22Rv1 (cell line): ENCODE measurements around the gene GTPBP8.

Source experiments
- H3K27ac ChIP-seq: fragments of 450-650 bp; 2 replicates; pipeline ENCODE4 v1.5.1; 2017
- ZFX ChIP-seq: fragments of 450-650 bp; IDR thresholded peaks from 2 replicates; pipeline ENCODE4 v1.6.1; 2017; ENCODE audit warnings: antibody characterized with exemption, borderline replicate concordance
- TF ChIP-seq, protein P1 (sequence below): fragments of 450-650 bp; IDR thresholded peaks from 2 replicates; pipeline ENCODE4 v1.5.1; 2017; ENCODE audit warnings: mild to moderate bottlenecking

Gene GTPBP8

DNA sequence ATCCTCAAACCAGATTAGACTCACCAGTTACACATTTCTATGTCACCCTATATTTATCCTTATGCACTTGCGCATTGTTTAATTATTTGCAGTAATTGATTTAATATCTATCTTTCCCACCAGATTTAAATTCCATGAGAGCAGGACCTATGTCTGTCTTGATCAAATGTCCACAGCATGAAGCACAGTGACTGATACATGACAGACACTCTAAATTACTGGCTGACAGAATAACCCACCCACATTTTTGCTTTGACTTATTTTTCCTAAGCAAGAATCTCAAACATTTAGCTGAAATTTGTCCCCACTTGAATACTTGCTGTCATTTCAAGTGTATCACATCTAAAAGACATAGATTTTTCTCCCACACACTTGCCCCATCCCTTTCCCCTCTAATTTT is 23.4 kb upstream of the GTPBP8 start:
- H3K27ac ChIP-seq: no peak overlapping the region
- TF ChIP-seq, protein P1, sequence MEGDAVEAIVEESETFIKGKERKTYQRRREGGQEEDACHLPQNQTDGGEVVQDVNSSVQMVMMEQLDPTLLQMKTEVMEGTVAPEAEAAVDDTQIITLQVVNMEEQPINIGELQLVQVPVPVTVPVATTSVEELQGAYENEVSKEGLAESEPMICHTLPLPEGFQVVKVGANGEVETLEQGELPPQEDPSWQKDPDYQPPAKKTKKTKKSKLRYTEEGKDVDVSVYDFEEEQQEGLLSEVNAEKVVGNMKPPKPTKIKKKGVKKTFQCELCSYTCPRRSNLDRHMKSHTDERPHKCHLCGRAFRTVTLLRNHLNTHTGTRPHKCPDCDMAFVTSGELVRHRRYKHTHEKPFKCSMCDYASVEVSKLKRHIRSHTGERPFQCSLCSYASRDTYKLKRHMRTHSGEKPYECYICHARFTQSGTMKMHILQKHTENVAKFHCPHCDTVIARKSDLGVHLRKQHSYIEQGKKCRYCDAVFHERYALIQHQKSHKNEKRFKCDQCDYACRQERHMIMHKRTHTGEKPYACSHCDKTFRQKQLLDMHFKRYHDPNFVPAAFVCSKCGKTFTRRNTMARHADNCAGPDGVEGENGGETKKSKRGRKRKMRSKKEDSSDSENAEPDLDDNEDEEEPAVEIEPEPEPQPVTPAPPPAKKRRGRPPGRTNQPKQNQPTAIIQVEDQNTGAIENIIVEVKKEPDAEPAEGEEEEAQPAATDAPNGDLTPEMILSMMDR: no peak
- TF ChIP-seq ZFX: no peak

DNA sequence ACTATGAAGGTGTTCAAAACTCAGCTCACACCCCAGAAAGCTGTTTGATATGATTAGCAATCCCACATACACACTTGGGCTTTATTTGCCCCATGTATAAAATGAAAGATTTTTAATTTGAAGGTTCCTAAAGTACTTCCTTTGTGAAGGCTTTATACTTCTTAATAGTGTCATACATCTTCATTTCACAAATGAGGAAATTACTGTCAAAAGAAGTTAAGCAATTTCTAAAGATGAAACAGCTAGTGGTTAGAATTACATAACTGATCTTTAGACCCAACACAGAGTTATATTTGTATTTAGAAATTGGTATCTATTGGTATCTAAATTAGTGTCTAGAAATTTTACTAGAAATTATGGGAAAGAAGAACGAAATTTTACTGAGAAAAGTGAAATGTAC is 23.0 kb upstream of the GTPBP8 start:
- TF ChIP-seq, protein P1: no peak
- TF ChIP-seq ZFX: no peak
- H3K27ac ChIP-seq: no peak overlapping the region

DNA sequence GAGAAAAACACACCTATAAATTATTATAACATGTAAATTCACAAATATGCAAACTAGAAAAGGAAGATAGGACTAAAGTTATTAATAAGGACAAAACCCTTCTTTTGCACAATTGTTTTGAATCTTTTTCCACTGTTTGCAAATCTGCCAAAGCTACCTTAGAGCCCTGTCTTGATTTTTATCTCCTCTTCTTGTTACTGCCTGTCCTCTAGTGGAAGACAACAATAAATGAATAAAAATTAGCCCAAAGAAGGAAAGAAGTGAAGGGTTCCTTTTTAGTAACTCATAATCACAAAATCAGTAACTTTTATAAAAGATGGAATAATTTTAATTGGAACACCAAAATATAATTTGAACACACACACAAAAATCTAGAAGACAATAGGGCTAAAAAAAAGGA is 18.6 kb upstream of the GTPBP8 start:
- H3K27ac ChIP-seq: no peak overlapping the region
- TF ChIP-seq, protein P1: no peak
- TF ChIP-seq ZFX: no peak

DNA sequence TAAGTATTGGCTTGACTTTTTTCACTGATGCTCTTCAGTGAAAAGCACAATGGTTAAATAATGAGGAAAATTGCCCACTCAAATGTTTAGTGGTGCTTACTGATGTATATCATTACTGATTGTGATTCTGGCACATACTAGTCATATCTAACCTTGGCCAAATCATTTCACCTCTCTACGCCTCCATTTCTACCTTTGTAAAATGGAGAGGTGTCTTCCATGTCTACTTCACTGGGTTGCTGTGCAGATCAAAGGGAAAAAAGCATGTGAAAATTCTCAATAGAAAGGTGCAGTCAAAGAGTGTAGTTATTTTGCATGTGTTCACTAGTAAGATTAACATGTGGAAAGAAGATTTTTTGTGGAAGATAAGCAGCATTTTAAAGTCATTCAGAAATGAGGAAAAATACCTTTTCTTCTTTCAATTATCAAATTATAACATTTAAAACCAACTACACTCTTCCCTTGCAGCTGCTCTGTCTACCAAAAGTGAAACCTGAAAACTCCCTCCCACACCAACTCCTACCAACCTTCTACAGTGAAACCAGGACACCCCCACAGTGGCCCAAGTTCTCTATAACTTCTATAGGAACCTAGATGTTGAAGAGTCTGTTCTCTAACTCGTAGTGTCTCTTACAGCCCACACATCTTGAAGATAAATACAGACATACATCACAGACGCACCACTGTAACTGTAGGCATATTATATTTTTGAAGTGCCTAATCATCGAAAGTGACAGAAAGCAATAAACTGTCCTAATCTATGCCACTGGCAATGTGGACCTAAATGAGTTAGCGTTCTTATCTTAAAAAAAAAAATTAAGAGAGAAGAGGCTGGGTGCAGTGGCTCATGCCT is 17.2 kb upstream of the GTPBP8 start:
- TF ChIP-seq ZFX: no peak
- TF ChIP-seq, protein P1: no peak
- H3K27ac ChIP-seq: no peak overlapping the region

DNA sequence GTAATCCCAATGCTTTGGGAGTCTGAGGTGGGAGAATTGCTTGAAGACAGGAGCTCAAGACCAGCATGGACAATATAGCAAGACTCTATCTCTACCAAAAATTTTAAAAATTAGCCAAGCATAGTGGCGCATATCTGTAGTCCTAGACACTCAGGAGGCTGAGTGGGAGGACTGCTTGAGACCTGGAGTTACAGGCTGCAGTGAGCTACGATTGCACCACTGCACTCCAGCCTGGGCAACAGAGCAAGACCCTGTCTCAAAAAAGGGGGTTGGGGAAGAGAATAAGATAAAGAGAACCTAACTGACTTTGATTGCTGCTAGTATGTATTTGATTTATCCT is 16.6 kb upstream of the GTPBP8 start:
- H3K27ac ChIP-seq: no peak overlapping the region
- TF ChIP-seq, protein P1: no peak
- TF ChIP-seq ZFX: no peak

DNA sequence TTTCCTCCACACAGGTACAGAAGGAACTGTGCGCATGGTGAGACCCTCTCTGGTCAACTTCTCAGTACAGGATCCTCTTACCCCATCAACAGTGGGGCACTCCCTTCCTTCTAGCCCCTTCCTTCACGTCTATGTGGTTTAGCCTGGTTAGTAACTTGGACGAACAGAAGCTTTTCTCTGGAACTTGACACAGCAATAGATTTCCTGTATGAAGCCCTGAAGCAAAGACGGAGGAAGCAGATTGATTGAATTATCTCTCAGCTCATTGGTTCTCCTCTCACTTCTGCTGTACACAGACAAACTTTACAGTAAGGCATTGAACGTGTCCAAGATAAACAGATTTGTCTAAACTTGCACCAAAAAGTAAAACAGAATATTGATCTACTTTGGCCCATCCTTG is 15.9 kb upstream of the GTPBP8 start, which contains the start of gene CD200R1:
TSS of gene CD200R1 (minus strand) at position 210 of the 400 bp plus-strand sequence. CDS start 246 bp downstream, outside the sequence.
- H3K27ac ChIP-seq: no peak within 1 kb of the TSS
- TF ChIP-seq ZFX: no peak
- TF ChIP-seq, protein P1: no peak

DNA sequence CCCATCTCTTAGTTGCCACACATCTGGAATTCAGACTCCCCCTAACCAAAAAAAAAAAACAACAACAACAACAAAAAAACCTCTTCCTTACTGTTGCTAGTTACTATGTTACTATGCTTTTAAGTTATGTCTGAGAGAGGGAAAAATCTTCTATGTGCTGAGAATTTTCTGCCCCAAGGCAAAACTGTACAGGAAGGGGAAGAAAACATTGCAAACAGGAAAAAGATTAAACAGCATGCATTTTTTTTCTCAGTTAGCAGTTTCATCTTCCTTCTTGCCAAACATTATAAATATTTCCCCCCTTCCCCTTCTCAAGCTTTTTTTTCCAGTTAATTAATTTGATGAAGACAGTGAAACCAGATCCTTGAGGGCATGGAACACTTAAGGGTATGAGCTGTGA is 14.8 kb upstream of the GTPBP8 start:
- TF ChIP-seq, protein P1: no peak
- TF ChIP-seq ZFX: no peak
- no peak overlapping the region for H3K27ac ChIP-seq
